Transverse colon (tissue), 4 donors: ENCODE data around the gene EIF4E2. TPM values are rescaled to one million over a fixed set of nuclear protein-coding genes. Genes with fewer than 3 reads are reported as not detected.

ENCODE experiments used
- DNase-seq: peaks from one replicate; pipeline ENCODE4 v3.0.0-alpha.2; 2019
- H3K27ac ChIP-seq, 4 donors: fragments of 200-600 bp; sonication (generic); 2 replicates each; pipeline ENCODE4 v1.5.1; 2016 to 2018; ENCODE audit warnings: inconsistent platforms in 4 of 4
- H3K27me3 ChIP-seq: fragments of 200-600 bp; sonication (generic); 2 replicates; pipeline ENCODE4 v1.5.1; 2017; ENCODE audit warnings: inconsistent platforms
- H3K36me3 ChIP-seq, 4 donors: fragments of 200-600 bp; sonication (generic); 2 replicates each; pipeline ENCODE4 v1.5.1; 2017 to 2019; ENCODE audit warnings: inconsistent platforms in 4 of 4
- H3K4me1 ChIP-seq, 4 donors: fragments of 200-600 bp; sonication (generic); 2 replicates each; pipeline ENCODE4 v1.5.1; 2017 to 2020; ENCODE audit warnings: inconsistent platforms in 4 of 4
- H3K4me3 ChIP-seq, 4 donors: fragments of 200-600 bp; sonication (generic); 1 replicate in 1 of 4; 2 replicates in 3 of 4; pipeline versions ENCODE4 v1.5.1 to v1.6.1; 2017 to 2019; ENCODE audit warnings: inconsistent platforms in 4 of 4
- H3K9me3 ChIP-seq, 2 donors: fragments of 200-600 bp; sonication (generic); 2 replicates each; pipeline ENCODE4 v1.5.1; 2017 to 2019; ENCODE audit warnings: inconsistent platforms in 2 of 2
- CTCF ChIP-seq, 5 experiments: fragments of 200-600 bp in 3 of 5; fragments of 450-650 bp in 2 of 5; sonication (generic) in 3 of 5; IDR thresholded peaks; 1 replicate in 2 of 5; 2 replicates in 3 of 5; pipeline ENCODE4 v1.5.1; 2016 to 2017; ENCODE audit warnings: antibody characterized with exemption in 5 of 5, inconsistent platforms in 3 of 5, mild to moderate bottlenecking in 2 of 5, moderate library complexity in 1 of 5
- EP300 ChIP-seq: sonication (generic); formaldehyde crosslinking; IDR thresholded peaks from one replicate; pipeline ENCODE4 v1.6.1; 2017; ENCODE audit warnings: antibody characterized with exemption, low read depth
- POLR2A ChIP-seq: fragments of 450-650 bp; IDR thresholded peaks from one replicate; pipeline ENCODE4 v1.6.1; 2016; ENCODE audit warnings: antibody characterized with exemption, mild to moderate bottlenecking, moderate library complexity
- POLR2AphosphoS5 ChIP-seq, 3 donors: sonication (generic); formaldehyde crosslinking; IDR thresholded peaks; one replicate each; pipeline ENCODE4 v1.6.1; 2016; ENCODE audit warnings: antibody characterized with exemption in 3 of 3
- WGBS, 2 donors: methylation state at CpG; one replicate each; pipeline ENCODE4 v1.1.5; 2018; ENCODE audit warnings: low coverage in 1 of 2; 5-methylcytosine and 5-hydroxymethylcytosine counted together
- in situ Hi-C, 4 donors: fragments of 200-750 bp; cut with MboI; loops; one replicate each; pipeline versions ENCODE4 v1.15.0 to v1.15.1; 2017; ENCODE audit warnings: low sequenced_read_pairs in 3 of 4, low pct_ligation_motif_present in 1 of 4, low pct_unique_long_range_greater_than_20kb in 1 of 4
- intact Hi-C: fragments of 100-400 bp; cut with DNase I; formaldehyde crosslinking; loops from one replicate; pipeline ENCODE4 v1.15.1; 2023; ENCODE audit warnings: low total_unique reads
- total RNA-seq, 4 donors: library from RNA; depleted of rRNA; stranded (reverse); fragments of >200 nt; gene quantifications; one replicate each; pipeline ENCODE4 v1.1.0, GENCODE V29; 2016

The EIF4E2 gene
- total RNA-seq, 4 donors from 2014 or later: 46.0 to 2,324 (median 55.7) TPM

- TF ChIP-seq POLR2A (no peak), EP300 (no peak), POLR2AphosphoS5 (IDR thresholded peaks at IDR 0.05) (no peak), CTCF (IDR thresholded peaks at IDR 0.05) (no peak)
- WGBS, 2 donors: 86 to 90% methylated on average over 1 to 9 of the region's 13 CpGs
- H3K4me3 ChIP-seq: no peak overlapping the region
- no peak overlapping the region for H3K27ac ChIP-seq
- H3K36me3 ChIP-seq: no peaks in the 10 kb centered on the region
- in situ Hi-C loops (no loop called here), intact Hi-C loops (no loop called here)
- H3K9me3 ChIP-seq: no peaks in the 10 kb centered on the region
- DNase-seq: no peak
- no peaks in the 10 kb centered on the region for H3K4me1 ChIP-seq
- peaks cover 25% of the 10 kb centered on the region for H3K27me3 ChIP-seq
Observed at GRCh38 chr2:232533944-232534710, 16.4 kb upstream of the EIF4E2 start.

GRCh38 chr2:232534940-232535651, 15.4 kb upstream of the EIF4E2 start:
- intact Hi-C loops (no loop called here), in situ Hi-C loops (no loop called here)
- Histone ChIP-seq H3K27ac (no peak overlapping the region), H3K9me3 (no peaks in the 10 kb centered on the region), H3K27me3 (peaks cover 34% of the 10 kb centered on the region), H3K4me1 (no peaks in the 10 kb centered on the region), H3K36me3 (no peaks in the 10 kb centered on the region), H3K4me3 (no peak overlapping the region)
- 86% methylated on average over 12 of the region's 14 CpGs; no CpG with 5 or more reads in 1 of the 2 donors for WGBS, 2 donors
- TF ChIP-seq CTCF (IDR thresholded peaks at IDR 0.05): no peak
- no peak for DNase-seq

GRCh38 chr2:232535761-232536530, 14.5 kb upstream of the EIF4E2 start:
- no peaks in the 10 kb centered on the region for H3K4me1 ChIP-seq
- no peak for DNase-seq
- in situ Hi-C loops: no loop called here

More at GRCh38 chr2:232535761-232536530, 14.5 kb upstream of the EIF4E2 start:
- WGBS, 2 donors: 90 to 100% methylated on average over 1 to 5 of the region's 5 CpGs
- Histone ChIP-seq H3K36me3 (no peaks in the 10 kb centered on the region), H3K4me3 (no peak overlapping the region), H3K27me3 (peaks cover 42% of the 10 kb centered on the region), H3K27ac (no peak overlapping the region), H3K9me3 (no peaks in the 10 kb centered on the region)
- TF ChIP-seq CTCF (IDR thresholded peaks at IDR 0.05): no peak
- no peak for TF ChIP-seq POLR2A
- no peak for TF ChIP-seq EP300
- no peak for TF ChIP-seq POLR2AphosphoS5 (IDR thresholded peaks at IDR 0.05)
- intact Hi-C loops: no loop called here
